HG02571 (cell line): ENCODE measurements around the gene GPR37L1.
"Not testable (repeated sequence)": the region's sequence is repeated elsewhere in the genome, so short reads cannot be mapped to it uniquely, and the experiment has no call there.

ENCODE experiments used
- ATAC-seq: cut with Tn5 transposase; IDR thresholded peaks from one replicate; pipeline ENCODE4 v1.9.1; 2021; ENCODE audit warnings: mild to moderate bottlenecking, moderate library complexity; ENCODE audit not compliant: unreplicated experiment

The GPR37L1 gene

GRCh38 chr1:202107801-202108731 lies 14.7 kb upstream of the GPR37L1 start:
- no peak for ATAC-seq

DNA sequence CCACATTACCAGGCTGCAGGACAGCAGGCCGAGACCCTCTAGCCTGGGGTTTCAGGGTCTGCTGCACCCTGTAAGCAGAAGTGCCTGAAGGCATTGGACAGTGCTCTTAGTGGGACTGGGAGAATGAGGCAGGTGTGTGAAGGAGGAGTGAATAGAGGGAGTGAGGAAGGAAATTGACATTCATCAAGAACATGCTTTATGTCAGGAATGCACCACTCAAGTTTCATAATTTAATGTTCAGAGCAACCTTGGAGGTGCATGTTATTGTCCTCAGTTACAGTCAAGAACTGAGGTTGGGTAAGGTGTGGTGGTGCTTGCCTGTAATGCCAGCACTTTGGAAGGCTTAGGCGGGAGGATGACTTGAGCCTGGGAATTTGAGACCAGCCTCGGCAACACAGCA lies 11.7 kb upstream of the GPR37L1 start:
- ATAC-seq = no peak

DNA sequence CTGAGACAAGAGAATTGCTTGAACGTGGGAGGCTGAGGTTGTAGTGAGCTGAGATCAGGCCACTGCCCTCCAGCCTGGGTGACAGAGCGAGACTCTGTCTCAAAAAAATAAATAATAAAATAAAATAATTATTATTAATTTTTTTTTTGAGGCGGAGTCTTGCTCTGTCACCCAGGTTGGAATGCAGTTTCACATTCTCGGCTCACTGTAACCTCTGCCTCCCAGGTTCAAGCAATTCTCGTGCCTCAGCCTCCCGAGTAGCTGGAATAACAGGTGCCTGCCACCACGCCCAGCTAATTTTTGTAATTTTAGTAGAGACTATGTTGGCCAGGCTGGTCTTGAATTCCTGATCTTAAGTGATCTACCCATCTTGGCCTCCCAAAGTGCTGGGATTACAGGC lies 11.1 kb upstream of the GPR37L1 start:
- ATAC-seq = not testable (repeated sequence)

- no peak for ATAC-seq
Observed at GRCh38 chr1:202112859-202113689, 9.6 kb upstream of the GPR37L1 start.

DNA sequence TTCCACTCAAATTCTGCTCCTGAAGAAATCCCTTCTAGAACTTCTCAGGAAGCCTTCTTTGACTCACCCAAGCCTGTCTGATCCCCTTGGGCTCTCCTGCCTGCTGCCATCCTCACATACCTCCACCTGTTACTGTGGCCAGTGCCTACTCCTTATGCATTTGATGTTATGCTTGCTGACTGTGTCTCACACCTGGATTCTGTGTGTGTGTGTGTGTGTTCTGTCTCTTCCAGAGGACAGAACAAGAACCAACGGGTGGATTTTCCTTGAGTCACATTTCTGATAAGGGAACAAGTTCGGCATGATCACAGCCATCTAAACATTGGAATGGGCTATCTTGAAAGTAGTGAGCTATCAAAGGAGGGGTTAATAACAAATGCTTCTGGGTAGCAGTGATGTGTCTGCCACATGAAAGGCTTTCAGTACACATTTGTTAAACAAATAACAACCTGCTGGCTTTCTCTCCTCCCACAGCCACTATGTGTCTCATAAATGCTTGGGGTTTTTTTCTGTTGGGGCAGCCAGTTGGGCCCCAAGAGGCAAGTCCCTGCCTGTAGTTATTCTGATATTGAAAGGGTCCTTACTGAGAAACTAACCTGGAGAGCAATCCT lies 8.9 kb upstream of the GPR37L1 start:
- ATAC-seq = peak; percentile 60

GRCh38 chr1:202116287-202116686 lies 6.4 kb upstream of the GPR37L1 start:
- ATAC-seq = no peak

DNA sequence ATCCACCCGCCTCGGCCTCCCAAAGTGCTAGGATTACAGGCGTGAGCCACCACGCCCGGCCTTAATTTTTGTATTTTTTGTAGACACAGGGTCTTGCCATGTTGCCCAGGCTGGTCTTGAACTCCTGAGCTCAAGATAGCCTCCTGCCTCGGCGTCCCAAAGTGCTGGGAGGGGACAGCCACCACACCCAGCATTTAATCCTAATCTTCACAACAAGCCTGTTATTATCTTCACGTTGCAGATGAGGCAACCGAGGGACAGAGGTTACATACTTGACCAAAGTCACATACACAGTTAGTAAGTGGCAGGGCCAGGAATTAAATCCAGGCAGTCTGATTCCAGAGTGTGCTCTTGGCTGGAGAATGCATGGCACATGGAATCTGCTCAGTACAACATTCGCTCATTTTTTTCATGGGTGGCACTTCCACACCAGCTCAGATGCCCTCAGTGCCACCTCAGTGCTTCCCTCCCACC lies 4.8 kb upstream of the GPR37L1 start:
- ATAC-seq = no peak

GRCh38 chr1:202121006-202121405 lies 1.7 kb upstream of the GPR37L1 start:
- ATAC-seq = no peak

DNA sequence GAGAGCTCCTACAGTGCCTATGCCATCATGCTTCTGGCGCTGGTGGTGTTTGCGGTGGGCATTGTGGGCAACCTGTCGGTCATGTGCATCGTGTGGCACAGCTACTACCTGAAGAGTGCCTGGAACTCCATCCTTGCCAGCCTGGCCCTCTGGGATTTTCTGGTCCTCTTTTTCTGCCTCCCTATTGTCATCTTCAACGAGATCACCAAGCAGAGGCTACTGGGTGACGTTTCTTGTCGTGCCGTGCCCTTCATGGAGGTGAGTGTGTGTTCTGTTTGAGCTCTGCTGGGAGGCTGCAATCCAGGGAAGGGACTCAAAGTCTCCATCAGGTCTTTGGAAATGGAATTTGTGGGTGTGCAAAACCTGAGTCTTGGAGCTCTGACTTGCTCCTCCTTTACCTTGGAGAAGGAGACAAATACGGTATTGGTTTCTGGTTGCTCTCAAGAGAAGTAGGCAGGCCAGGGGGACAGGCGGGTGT lies 658 bp downstream of the GPR37L1 start:
- ATAC-seq = no peak

- ATAC-seq = no peak
Observed at GRCh38 chr1:202124142-202124541, 1.4 kb downstream of the GPR37L1 start.

DNA sequence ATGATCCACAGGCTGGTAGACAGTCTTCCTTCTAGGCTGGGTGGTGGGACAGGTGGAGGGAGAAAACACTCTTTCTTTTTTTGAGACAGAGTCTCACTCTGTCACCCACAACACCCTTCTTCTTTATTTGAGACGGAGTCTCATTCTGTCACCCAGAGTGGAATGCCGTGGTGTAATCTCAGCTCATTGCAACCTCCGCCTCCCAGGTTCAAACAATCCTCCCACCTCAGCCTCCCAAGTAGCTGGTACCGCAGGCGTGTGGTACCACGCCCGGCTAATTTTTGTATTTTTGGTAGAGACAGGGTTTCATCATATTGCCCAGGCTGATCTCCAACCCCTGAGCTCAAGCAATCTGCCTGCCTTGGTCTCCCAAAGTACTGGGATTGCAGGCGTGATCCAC lies 2.9 kb downstream of the GPR37L1 start:
- no peak for ATAC-seq

GRCh38 chr1:202126426-202126825 lies 3.7 kb downstream of the GPR37L1 start:
- ATAC-seq = no peak

GRCh38 chr1:202127061-202127460 lies 4.3 kb downstream of the GPR37L1 start:
- no peak for ATAC-seq

DNA sequence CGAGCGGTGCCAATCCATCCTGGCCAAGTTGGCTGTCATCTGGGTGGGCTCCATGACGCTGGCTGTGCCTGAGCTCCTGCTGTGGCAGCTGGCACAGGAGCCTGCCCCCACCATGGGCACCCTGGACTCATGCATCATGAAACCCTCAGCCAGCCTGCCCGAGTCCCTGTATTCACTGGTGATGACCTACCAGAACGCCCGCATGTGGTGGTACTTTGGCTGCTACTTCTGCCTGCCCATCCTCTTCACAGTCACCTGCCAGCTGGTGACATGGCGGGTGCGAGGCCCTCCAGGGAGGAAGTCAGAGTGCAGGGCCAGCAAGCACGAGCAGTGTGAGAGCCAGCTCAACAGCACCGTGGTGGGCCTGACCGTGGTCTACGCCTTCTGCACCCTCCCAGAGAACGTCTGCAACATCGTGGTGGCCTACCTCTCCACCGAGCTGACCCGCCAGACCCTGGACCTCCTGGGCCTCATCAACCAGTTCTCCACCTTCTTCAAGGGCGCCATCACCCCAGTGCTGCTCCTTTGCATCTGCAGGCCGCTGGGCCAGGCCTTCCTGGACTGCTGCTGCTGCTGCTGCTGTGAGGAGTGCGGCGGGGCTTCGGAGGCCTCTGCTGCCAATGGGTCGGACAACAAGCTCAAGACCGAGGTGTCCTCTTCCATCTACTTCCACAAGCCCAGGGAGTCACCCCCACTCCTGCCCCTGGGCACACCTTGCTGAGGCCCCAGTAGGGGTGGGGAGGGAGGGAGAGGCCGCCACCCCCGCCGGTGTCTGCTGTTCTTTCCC lies 5.3 kb downstream of the GPR37L1 start:
- no peak for ATAC-seq

DNA sequence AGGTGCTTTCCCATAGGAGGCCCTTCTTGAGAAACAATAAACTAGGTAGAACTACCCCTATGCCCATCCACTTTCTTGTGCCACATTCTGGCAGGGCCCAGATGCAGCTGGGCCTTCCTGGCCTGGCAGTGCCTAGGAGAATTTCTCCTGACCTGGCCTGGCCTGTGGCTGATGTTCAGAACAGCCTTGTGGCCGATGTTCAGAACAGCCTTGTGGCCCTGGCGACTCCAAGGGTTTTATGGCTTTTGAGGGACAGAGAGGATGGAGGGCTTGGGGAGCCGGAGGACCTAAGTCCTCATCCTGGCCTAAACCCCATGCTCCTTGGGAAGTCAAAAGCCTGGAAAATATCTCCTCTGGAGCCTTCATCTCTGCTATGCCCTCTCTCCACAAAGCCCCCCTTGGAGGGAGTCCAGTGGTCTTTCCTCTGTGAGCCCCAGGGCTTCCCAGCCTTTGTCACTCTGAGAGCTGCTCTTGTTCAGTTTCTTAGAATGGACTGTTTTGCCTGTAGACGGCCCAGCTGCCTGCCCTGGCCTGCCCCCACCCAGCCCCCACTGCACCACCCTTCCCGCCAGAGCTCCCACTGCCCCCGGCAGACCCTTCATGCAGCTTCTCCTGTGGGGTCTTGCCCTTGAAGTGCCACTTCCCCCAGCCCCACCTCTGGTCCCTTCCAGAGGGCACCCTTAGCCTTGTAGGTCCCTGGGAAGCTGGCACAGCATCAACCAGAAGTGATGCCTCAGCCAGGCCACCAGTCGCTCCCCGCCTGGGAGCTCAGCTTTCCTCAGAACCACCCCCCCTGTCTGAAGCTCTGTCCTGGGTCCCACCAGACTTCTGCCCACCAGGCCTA lies 7.0 kb downstream of the GPR37L1 start:
- ATAC-seq = no peak

- ATAC-seq = no peak
Observed at GRCh38 chr1:202130297-202130721, 7.6 kb downstream of the GPR37L1 start.

DNA sequence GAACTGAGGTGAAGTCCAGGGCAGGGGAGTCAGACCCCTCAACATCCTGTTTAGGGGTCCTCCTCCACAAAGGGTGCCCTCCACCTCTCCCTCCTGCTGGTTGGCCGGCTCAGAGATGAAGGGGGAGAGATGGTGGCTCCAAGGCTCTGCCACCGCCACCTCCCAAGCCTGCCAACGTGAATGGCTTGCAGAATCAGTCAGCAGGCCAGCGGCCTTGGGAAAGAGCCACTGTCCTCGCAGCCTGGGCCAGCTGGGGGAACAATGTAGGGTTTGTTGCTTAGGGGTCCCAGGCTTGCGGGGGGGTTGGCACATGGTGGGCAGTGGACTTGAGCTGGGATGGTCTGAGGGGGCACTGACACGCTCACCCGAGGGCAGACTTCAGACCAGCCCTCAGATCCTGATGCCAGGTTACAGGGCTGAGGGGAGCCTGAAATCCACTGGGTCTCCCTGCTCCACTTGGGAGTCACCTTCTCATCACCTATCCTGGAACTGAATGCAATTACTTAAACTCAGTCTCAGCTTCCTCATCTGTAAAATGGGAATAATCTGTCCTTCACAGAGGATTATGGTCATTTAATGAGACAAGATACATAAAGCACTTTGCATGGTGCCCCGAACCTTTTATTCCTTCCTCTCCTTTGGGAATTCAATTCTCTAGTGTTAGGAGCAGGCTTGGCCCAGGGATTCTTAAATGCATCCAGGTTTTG lies 8.3 kb downstream of the GPR37L1 start:
- ATAC-seq = no peak

- no peak for ATAC-seq
Observed at GRCh38 chr1:202131956-202132821, 9.5 kb downstream of the GPR37L1 start.
